GM21528 (cell line): ENCODE measurements around the gene CEL.
"Not testable (repeated sequence)": the region's sequence is repeated elsewhere in the genome, so short reads cannot be mapped to it uniquely, and the experiment has no call there.

ENCODE experiments used
- ATAC-seq: cut with Tn5 transposase; IDR thresholded peaks from one replicate; pipeline ENCODE4 v1.9.1; 2021; ENCODE audit warnings: mild to moderate bottlenecking, moderate library complexity; ENCODE audit not compliant: unreplicated experiment, low FRiP score

CEL gene

DNA sequence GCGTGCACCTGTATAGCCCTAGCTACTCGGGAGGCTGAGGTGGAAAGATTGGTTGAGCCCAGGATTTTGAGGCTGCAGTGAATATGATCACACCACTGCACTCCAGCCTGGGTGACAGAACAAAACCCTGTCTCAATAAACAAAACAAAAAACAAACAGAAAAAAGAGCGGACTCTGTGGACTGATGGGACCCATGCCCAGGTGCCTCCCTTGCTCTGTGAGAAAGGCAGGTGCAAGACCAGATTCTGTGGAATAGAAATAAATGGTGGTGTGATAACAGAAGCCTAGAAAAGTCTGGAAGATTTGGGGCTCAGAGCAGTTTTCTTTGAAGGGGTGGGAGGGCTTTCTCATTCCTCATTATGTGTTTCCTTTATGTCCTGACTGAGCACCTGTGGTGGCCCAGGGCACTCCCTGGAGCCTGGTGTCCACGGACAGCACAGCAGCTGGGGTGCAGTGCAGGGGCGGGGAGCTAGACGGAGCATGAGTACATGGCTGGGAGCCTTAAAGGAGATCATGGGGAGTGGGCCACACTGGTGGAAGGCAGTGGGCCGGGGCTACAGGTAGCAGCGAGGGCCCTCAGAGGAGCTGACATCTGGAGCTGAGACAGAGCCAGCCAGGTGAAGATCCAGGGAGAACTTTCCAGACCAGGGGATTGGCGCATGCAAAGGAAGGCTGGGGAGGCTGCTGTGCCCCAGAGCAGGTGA lies 15.4 kb upstream of the CEL start:
- no peak for ATAC-seq

GRCh38 chr9:133046900-133047295 lies 14.9 kb upstream of the CEL start:
- no peak for ATAC-seq

DNA sequence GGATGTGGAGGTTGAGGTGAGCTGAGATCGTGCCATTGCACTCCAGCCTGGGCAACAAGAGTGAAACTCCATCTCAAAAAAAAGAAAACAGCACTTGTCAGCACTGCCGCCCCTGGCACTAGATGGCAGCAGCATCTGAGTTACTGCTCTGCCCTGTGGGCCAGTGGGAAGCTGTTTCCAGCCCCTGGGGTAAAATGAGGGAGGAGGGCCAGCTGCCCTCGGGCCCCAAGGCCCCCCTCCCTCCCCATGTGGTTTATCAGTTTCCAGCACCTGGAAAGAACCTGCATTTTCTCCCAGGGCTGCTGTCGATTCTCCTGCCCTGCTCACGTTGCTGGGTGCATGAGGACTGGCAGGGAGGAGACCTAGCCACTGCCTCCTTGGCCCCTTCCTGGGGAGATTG lies 13.2 kb upstream of the CEL start:
- ATAC-seq, result no peak

DNA sequence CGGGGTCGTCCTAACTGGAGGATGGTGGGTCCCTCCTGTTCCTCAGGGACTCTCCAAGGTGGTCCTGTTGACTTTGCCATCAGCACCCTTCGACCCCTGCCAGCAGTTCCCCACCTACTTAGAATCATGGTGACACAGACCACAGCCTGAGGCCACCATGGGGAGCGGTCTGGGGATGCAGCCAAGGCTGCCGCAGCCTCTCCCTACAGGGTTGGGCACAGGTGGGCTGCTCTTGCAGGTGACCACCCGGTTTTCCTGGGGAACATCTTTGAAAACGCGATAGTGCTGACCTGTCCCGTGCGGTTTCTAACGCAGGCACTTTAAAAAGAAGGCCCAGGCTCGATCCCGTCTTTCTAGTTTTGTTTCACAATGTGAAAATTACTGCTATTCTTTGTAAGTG lies 12.7 kb upstream of the CEL start:
- ATAC-seq, result no peak

DNA sequence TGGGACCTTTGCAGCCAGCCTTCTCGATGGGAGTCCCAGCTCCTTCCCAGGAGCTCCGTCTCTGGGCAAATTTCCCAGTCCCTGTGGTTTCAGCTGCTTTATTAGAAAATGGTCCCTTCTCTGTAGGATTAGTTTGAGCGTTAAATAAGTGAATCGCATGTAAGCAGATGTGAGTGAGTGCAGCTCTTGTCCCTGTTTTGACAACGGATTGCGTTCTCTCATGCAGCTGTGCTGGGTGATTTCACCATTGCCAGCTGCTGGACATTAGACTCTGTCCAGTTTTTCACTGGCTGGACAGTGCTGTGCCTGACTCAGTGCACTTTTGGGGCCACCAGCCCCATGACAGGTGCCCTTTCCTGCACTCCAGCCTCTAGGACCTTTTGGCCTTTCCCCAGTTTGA lies 11.6 kb upstream of the CEL start:
- no peak for ATAC-seq

DNA sequence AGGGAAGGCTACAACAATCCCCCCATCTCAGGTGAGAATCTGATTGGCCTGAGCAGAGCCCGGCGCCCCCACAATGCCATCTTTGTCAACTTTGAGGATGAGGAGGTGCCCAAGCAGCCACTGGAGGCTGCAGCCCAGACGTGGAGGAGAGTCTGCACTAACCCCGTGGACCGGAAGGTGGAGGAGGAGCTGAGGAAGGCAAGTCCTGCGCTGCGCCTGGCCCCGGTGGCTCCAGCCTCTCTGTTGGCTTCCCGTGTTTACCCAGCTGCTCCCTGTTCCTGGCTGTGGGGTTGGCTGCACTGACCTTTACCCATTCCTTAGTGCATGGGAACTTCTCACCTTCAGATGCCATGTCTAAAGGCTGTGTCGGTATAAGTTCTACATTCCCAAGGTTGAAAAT lies 11.0 kb upstream of the CEL start:
- no peak for ATAC-seq

GRCh38 chr9:133051281-133051900 lies 10.4 kb upstream of the CEL start:
- no peak for ATAC-seq

GRCh38 chr9:133051966-133052539 lies 9.7 kb upstream of the CEL start:
- no peak for ATAC-seq

- ATAC-seq, result no peak
These were observed 7.4 kb upstream of the CEL start for GRCh38 chr9:133054194-133054890.

GRCh38 chr9:133054966-133055365 lies 6.8 kb upstream of the CEL start:
- no peak for ATAC-seq

GRCh38 chr9:133055788-133056420 lies 5.9 kb upstream of the CEL start:
- ATAC-seq, result no peak

- ATAC-seq, result no peak
These were observed 5.2 kb upstream of the CEL start for GRCh38 chr9:133056533-133056932.

DNA sequence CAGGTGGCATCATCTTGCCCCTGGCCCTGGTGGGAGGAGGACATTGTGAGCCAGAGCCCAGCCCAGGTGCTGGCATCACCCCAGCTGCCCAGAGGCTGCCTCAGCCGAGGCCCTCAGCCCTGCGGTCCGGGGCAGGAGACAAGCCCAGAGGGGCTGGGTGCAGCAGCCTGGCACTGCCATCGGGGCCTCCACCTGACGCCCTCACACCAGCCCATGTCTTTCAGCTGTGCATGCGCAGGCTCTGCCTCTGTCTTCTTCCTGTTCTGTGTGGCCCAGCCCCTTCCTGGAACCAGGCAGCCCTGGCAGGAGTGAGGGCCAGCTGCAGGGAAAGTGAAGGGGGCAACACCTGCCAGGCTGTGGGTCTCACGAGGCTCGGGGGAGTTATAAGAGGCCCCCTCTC lies 4.8 kb upstream of the CEL start:
- no peak for ATAC-seq

DNA sequence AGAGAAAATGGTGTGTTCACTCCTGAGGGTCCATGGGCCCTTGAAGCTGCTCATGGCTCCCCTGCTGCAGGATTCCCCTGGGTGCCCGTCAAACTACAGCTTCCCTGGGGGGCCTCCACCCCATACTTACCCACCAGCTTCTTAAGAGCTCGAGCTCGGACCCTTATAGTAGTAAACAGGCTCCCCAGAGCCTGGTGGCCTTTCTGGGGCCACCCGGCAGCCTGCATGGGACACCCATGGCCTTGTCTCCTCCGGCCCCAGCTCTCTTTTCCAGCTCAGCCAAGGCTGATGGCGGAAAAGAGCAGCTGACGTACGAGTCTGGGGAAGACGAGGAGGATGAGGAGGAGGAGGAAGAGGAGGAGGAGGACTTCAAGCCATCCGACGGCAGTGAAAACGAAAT lies 4.2 kb upstream of the CEL start:
- ATAC-seq, result no peak

GRCh38 chr9:133058071-133058470 lies 3.7 kb upstream of the CEL start:
- no peak for ATAC-seq

GRCh38 chr9:133058550-133059320 lies 3.0 kb upstream of the CEL start:
- ATAC-seq, result no peak

DNA sequence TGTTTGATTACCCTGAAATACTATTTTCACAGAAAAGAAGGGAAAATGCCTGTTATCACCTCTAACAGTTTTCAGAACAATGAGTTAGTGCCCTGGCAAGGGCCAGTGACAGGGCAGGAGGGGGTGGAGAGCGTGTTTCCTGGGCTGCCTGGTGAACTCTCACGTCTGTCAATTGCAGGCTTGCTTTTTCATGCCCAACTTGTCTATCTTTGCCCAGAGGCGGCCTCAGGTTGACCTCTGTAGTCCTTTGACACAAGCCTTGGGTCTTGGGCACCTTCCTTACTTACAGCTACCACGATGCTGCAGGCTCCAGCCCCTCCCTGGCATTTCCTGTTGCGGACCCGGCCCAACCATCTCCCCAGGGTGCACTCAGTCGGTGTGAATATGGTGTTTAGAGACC lies 2.2 kb upstream of the CEL start:
- ATAC-seq, result no peak

GRCh38 chr9:133060417-133060841 lies 1.4 kb upstream of the CEL start:
- ATAC-seq, result no peak

DNA sequence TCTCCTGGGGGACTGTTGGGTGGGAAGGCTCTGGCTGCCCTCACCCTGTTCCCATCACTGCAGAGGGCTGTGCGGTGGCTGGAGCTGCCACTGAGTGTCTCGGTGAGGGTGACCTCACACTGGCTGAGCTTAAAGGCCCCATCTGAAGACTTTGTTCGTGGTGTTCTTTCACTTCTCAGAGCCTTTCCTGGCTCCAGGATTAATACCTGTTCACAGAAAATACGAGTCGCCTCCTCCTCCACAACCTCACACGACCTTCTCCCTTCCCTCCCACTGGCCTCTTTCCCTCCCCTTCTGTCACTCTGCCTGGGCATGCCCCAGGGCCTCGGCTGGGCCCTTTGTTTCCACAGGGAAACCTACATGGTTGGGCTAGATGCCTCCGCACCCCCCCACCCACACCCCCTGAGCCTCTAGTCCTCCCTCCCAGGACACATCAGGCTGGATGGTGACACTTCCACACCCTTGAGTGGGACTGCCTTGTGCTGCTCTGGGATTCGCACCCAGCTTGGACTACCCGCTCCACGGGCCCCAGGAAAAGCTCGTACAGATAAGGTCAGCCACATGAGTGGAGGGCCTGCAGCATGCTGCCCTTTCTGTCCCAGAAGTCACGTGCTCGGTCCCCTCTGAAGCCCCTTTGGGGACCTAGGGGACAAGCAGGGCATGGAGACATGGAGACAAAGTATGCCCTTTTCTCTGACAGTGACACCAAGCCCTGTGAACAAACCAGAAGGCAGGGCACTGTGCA lies 590 bp upstream of the CEL start:
- not testable (repeated sequence) for ATAC-seq

DNA sequence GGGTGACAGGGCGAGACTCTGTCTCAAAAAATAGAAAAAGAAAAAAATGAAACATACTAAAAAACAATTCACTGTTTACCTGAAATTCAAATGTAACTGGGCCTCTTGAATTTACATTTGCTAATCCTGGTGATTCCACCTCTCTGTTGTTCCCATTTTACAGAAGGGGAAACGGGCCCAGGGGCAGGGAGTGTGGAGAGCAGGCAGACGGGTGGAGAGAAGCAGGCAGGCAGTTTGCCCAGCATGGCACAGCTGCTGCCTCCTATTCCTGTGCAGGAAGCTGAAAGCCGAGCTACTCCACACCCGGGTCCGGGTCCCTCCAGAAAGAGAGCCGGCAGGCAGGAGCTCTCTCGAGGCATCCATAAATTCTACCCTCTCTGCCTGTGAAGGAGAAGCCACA lies 788 bp downstream of the CEL start:
- not testable (repeated sequence) for ATAC-seq
